HG02870 (cell line): ENCODE data around the gene OBI1.
A peak's percentile ranks its signal among the peaks of the same experiment; 100 is the strongest.

Experiments used
- ATAC-seq: cut with Tn5 transposase; IDR thresholded peaks from one replicate; pipeline ENCODE4 v1.9.1; 2021; ENCODE audit warnings: mild to moderate bottlenecking, moderate library complexity; ENCODE audit not compliant: unreplicated experiment

The OBI1 gene, protein sequence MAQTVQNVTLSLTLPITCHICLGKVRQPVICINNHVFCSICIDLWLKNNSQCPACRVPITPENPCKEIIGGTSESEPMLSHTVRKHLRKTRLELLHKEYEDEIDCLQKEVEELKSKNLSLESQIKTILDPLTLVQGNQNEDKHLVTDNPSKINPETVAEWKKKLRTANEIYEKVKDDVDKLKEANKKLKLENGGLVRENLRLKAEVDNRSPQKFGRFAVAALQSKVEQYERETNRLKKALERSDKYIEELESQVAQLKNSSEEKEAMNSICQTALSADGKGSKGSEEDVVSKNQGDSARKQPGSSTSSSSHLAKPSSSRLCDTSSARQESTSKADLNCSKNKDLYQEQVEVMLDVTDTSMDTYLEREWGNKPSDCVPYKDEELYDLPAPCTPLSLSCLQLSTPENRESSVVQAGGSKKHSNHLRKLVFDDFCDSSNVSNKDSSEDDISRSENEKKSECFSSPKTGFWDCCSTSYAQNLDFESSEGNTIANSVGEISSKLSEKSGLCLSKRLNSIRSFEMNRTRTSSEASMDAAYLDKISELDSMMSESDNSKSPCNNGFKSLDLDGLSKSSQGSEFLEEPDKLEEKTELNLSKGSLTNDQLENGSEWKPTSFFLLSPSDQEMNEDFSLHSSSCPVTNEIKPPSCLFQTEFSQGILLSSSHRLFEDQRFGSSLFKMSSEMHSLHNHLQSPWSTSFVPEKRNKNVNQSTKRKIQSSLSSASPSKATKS

DNA sequence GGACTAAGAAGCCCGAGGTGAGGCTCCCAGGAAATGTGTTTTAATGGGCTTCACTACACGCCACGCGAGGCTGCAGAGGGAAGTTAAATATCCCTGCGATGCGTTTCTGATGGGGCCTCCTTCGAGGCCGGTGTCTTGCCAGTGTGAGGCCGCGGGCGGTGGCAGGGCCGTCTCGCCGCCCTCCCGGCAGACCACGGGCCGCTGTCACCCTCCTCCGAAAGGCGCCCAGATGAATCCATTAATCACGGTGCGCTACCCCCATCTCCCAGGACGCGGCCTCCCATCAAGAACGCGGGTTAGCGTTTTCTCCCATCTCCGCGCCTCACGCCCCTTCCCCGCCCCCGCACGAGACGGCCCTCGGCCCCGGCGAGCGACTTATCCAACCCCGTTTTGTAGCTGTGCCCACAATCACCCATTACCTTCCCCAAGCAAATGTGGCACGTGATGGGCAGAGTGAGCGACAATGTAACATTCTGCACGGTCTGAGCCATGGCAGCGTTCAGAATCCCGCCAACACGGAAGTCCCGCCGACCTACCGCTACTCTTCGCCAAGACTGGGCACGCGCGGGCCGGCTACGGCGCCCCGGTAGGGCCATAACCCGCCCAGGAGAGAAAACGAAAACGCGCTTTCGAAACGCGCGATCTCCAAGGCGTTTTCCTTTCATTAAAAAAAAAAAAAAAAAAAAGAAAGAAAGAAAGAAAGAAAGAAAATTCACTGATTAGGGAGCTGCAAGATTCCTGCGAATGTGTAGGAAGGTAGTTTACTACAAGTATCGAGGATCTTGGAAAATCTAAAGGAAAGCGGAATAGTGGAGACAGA lies at the start of gene OBI1:
Gene OBI1 (minus strand): TSS at position 526 of the 820 bp plus-strand sequence. CDS start 35 bp downstream, at position 491.
- ATAC-seq = peak; percentile 65

DNA sequence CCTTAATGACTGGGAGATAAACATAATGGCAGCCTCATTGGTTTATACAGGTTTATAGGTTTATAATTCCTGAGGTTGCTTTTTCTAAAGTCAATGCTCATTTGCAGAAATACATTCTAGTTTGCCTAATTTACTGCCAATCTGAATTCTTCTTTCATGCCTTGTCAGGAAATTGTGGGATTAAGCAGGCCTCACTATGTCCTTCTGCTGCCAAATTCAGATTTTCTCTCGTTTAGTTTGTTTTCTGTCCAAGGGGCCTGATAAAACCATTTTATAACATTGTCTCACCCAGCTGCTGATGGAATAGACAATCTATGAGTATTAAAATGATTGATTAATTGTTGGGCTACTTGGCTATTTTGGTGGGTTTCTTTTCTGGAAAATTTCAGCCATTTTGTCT lies 42.4 kb upstream of the OBI1 start:
- no peak for ATAC-seq

DNA sequence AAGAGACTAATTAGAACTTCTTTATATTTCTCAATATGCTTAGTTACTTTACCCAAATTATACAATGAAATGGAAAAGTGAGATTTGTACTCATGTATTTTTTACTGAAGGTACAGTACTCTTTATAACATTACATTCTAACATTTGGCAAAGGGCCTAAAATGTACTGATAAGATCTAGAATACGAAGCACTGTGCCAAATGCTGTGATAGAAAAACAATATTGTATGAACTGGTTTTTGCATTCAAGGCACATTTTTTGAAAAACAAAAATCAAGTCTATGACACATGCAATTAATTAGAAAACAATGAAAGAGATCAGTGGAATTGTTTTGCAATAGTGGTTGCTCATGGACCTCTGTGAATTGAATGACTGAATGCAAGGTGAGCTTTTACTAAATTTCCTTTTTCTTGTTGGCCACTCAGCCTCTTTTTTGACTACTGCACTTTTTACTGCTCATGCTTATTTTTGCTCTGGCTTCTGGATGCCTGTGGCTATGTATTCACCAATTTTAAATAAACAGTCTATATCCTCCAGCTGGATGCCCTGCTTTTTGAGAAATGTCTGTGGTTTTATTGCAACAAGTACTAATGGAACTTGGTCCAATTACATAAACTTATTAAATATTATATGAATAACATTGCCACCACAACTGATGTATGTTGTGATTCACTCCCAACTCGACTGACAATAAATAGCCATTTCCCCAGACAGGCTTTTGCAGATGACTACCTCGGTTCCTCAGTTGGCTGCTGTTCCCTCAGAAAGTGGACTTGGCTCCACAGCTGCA lies 41.4 kb upstream of the OBI1 start:
- ATAC-seq = no peak

DNA sequence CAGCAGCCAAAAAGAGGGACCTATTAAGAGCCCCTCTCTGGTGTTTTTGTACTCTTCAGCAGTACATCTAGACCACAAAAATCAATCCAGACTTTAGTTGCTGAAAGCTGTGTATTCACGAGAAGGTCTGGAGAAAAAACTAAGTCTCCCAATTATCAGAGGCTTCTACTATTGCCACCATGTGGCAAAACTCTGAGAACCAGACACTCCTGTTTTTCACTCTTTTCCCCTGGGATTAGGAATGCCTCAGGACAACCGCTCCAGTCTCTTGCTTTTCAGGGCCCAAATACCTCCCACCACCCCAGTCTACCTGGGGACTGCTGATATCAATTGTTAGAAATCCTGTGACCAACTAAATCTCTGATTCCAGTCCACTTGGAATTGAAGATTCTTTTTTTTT lies 30.1 kb upstream of the OBI1 start:
- ATAC-seq = no peak

DNA sequence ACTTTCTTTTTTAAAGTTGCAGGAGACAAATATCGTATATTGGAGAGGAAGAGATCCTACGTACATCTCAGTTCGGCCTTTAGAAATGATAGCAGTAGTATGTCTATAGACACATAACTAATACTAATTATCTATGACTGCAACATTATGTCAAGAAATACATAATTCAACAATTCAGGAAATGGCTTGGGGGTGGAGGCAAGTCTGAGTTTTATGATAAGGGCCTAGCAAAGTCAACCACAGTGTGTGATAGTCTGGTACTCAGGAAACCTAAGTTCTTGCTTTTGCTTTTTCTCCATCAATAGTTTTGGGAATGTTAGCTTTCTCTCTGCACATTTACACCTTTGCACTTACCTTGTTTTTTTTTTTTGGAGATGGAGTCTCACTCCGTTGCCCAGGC lies 27.5 kb upstream of the OBI1 start:
- ATAC-seq = no peak

DNA sequence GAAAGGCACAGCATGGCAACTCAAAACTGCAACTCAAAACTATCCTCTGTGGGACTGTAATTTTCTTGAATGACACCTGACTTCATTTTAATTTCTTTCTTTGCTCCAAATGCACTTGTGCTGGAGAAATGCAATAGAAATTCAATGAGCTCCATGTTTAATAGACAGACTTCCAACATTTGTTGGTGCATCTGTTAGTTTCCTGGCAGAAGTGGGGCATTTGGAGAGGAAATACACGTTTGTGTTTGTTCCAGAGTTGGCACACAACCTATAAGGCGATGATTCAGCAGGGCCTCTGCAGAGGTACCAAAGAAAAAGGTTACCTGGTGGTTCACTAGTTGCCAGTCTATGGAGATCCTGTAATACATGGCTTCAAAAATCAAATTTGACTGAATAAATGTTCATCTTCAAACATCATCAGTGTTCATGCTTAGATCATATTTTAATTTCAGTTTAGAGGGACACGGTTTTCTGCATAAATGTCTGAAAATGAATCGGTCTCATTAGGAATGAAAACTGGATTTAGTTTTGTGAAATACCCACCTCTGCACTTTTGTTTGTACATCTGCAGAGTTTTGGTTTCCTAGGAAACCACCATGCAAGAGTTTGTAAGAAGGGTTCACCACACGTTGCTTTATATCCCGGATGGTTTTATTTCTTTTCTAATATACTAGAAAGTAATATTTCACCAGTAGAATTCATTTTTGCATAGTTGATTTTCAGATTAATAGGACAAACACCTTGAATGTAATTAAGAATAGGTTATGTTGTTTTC lies 21.8 kb upstream of the OBI1 start:
- ATAC-seq = no peak

DNA sequence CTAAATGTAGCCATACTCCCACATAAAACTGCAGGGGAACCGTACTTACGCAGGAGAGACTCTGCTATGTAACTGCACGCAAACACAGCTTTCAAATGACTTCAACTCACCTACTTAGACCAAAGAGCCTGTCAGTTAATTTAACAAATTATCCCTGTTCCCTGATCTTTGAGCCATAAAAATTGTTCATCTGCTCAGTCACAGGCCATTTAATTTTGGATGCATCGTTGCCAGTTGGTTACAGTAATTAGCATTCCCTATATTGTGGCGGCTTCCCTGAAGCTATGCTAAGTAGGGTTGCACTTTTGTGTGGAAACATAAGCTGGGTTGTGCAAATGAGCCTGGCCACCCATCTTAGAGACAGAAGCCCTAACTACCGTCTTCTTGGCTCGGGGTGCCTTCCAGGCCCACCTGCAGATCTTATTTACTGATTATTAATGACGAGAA lies 21.2 kb upstream of the OBI1 start:
- no peak for ATAC-seq

DNA sequence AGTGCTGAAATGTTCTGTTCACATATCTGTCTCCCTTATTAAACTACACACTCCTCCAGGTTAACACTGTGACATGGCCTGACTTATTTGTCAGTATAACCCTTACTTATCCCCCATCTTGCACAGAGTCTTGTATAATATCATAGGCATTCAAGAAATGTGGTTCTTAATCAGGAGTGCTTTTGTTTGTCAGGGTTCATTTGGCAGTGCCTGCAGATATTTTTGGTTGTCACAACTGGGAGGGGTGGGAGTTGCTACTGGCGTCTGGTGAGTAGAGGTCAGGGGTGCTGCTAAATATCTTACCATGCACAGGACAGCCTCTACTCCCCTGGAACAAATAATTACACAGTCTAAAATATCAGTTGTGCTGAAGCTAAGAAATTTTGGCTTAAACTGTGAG lies 20.4 kb upstream of the OBI1 start:
- no peak for ATAC-seq

DNA sequence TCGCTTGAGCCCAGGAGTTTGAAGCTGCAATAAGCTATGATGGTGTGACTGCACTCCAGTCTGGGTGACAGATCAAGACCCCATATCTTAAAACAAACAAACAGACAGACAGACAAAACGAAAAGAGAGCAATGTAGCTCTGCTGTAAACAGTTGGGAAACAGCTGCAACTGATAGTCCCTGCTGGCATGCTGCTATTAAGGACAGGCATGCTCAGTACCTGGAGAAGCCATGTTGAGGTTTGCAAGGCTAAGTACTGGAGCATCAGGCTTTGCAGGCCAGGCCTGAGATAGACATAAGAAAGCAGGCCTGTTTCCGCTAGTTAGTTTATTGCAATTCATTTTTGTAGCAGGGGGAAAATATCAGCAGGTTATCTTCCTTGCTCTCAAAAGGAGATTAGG lies 16.2 kb upstream of the OBI1 start:
- no peak for ATAC-seq

DNA sequence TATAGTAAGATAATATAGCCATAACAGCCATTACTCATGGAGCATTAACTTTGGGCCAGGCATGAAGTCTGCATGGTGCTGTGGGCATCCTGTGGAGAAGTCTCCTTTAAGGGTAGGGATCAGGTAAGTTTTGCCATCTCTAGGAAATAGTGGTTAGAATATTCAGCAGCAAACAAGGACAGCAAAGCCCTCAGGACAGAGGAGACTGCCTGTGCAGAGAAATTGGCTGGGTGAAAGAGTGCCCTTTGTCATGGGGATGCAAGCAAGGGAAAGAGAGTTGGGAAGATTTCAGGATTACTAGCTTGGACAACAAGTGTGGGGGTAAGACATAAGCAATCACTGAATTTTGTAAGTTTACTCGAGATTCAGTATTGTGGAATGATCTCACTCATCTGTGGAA lies 15.7 kb upstream of the OBI1 start:
- no peak for ATAC-seq

DNA sequence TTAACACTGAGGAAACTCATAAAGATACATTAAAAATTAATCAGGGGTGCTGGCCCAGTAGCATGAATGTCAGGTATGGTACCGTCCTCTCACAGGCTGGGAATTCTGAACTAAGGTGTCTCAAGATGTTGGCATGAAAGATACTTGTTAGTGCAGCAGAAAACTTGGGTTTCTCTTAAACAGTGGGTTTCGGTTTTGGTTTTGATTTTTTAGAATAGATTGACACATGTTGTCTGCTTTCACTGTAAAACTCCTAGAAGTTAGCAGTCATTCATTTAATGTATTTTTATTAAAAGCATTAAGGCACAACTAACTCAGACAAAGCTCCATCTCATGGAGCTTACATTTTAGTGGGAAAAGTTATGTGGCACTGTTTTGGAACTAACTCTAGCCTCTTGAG lies 3.5 kb upstream of the OBI1 start:
- peak; percentile 36 for ATAC-seq

DNA sequence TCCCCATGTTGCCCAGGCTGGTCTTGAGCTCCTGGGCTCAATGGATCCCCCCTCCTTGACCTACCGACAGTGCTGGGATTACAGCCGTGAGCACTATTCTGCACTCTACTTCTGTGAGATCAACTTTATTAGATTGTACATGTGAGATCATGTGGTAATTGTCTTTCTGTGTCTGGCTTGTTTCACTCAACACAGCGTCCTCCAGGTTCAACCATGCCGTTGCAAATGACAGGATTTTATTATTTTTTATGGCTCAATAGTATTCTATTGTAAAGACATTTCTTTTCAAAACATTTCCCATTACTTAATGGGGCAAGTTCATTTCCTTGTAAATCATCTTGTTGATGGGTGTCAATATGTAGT lies 1.5 kb upstream of the OBI1 start:
- no peak for ATAC-seq

DNA sequence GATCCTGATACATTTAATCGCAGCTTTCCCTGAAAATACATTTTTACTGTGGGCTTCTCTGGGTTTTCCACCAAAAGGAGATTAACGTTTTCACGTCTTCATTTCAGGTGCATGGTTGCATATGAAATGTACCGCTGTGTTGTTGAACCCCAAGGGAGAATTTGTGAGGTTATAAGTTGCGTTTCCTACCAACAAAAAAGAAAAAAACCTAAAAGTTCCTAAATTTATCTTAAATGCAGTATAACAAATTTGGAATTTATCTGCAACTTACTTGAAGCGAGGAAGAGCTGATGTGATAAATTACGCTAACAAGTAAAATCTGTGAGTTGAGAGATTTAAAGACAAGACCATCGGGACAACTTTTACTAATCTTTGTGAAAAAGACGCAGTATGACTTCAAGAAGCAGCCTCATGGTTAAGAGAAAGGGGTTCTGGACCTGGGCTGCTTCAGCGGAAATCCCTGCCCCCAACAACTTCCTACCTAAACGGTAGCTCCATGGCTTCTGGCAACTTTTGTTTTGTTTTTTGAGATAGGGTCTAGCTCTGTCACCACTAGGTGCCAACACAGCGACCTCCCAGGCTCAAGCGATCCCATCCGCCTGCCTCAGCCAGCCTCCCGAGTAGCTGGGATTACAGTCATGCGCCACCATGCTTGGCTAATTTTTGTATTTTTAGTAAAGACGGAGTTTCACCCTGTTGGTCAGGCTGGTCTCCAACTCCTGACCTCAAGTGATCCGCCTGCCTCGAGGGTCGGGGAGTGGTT lies 958 bp upstream of the OBI1 start:
- no peak for ATAC-seq

DNA sequence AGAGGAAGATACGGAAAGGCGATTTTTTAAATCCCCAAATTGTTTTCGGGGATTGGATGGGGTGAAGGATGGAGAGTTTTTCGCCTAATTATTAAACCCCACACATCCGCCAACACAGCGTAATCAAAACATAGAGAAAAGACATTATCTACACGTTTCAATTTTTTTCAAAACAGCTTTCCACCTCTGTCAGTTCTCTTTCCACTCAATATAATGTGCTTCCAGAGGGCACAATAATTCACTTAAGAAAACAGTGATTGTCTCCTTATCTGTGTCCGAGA lies 435 bp upstream of the OBI1 start:
- ATAC-seq = no peak

DNA sequence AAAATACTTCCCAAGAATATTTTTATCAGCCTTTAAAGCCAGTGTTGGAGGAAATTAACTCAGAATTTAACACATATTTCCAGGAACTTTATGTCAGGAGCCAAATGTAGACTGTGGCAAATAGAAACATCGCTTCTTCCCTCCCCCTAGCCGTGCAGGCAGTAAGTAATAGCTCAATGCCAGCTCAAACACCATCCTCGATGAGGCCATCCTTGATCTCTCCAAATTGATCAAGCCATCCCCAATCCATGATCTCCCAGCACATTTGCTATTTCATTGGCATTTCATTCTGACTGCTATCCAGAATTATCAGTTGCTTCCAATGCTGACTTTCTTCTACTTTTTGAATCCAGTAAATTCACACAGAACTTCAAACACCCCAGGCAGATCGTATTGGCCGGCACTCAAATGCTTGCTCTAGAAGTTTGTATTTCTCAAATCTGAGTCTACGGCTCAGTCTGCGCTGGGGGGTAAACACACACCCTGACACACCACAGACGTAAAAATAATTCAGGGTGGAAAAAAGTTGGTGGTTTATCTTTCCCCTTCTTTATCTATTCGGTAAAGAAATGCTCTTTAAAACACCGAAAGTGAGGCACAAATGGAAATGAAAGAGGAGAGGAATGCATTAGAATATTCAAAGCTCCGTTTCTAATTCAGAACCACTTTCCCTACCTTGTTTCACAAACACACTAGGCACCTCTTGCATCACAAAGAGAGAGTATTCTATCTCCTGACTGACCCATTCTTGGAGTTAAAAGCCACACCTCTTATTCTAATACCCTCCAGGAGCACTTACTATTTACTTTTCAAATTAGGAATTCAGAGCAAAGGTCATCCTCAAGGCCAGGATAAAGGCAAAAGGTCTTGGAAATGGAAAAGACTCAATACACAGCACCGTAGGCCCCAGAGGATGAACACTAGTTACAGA lies 991 bp downstream of the OBI1 start:
- ATAC-seq = peak; percentile 29

DNA sequence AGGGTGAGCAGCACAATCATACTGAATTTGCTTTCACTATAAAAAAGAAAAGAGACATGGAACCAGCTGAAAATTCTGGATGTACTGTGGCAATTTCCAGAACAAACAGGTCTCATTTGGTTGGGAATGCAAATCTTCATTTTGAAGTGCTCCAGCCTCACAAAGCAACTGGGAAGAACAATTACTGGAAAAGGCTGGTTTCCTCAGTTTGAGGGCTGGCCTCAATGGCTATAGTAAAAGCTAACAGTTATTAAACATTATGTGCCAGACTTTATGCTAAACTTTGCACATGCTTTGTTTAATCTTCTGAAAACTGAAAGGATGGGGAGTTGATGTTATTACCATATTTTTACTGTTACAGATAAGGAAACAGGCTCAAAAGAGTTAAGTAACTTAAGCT lies 3.0 kb downstream of the OBI1 start:
- no peak for ATAC-seq

DNA sequence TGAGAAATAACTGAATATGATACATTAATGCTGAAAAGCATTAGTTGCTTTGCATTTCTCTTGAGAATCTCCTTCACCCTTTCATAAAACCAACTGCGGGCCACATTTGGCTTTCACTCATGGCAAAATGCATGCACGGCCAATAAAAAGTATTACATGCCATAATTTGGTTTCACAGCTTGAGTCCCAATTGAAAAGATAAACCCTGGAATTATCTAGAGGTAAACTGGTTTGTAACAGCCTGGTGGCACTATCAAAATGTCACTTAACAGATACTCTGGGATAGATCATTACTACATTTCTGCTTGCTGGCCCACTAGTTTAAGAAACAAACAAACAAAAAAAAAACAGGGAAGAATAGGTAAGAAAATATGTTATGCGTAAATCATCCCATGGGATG lies 3.9 kb downstream of the OBI1 start:
- ATAC-seq = no peak

DNA sequence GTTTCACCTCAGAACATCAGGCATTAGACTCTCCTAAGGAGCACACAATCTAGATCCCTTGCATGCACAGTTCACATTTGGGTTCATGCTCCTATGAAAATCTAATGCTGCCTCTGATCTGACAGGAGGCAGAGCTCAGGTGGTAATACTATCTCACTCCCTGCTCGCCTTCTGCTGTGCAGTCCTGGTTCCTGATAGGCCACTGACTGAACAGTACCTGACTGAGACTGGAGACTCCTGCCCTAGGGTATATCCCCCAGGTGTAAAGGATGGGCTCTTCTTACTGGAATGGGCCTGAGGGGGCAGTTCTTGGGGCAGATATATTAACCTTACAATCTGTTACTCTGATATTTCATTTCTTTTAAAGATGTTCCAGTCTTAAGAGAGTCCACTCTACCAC lies 6.3 kb downstream of the OBI1 start:
- no peak for ATAC-seq

DNA sequence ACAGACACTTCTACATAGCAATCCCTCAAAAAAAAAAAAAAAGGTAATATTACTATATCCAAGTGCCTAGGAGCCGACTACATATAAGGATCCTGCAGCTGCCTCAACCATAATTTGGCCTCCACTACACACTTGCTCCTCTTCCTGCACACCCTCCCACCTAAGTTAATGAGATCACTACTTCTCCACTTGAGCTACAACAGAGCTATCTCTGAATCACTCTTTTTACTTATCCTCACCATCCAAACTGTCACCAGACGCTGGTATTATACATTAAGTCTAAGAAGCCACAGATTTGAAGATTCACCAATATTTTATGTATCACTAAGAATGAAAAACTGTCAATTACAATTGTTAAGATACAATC lies 8.3 kb downstream of the OBI1 start:
- no peak for ATAC-seq
